Muscle layer of colon (tissue), 2 donors: ENCODE measurements around the gene LAG3.
A peak's percentile ranks its signal among the peaks of the same experiment; 100 is the strongest.
"Not testable (repeated sequence)": the region's sequence is repeated elsewhere in the genome, so short reads cannot be mapped to it uniquely, and the experiment has no call there.

Source experiments
- H3K27ac ChIP-seq: one replicate; pipeline ENCODE4 v1.7.0; 2013; ENCODE audit warnings: low read depth, mild to moderate bottlenecking, low read length, moderate library complexity
- H3K27me3 ChIP-seq, 2 donors: one replicate each; pipeline ENCODE4 v1.7.0; 2013; ENCODE audit warnings: low read length in 2 of 2, mild to moderate bottlenecking in 2 of 2; ENCODE audit not compliant: insufficient read depth in 2 of 2, control insufficient read depth in 1 of 2
- H3K36me3 ChIP-seq: one replicate; pipeline ENCODE4 v1.7.0; 2013; ENCODE audit warnings: mild to moderate bottlenecking, low read length; ENCODE audit not compliant: insufficient read depth
- H3K4me1 ChIP-seq: one replicate; pipeline ENCODE4 v1.7.0; 2013; ENCODE audit warnings: mild to moderate bottlenecking, low read length; ENCODE audit not compliant: insufficient read depth
- H3K4me3 ChIP-seq, 2 donors: one replicate each; pipeline ENCODE4 v1.7.0; 2013; ENCODE audit warnings: low read length in 2 of 2, low read depth in 1 of 2, mild to moderate bottlenecking in 1 of 2, moderate library complexity in 1 of 2
- H3K9ac ChIP-seq: one replicate; pipeline ENCODE4 v1.7.0; 2013; ENCODE audit warnings: low read length
- H3K9me3 ChIP-seq: one replicate; pipeline ENCODE4 v1.7.0; 2013; ENCODE audit warnings: mild to moderate bottlenecking, low read length
- donor health status: abdominal sarcoma.
- donor health status: Adenocarcinoma of cecum.

Gene LAG3

GRCh38 chr12:6772331-6772695 is at the start of gene LAG3:
TSS of gene LAG3 (plus strand) at chr12:6772520. CDS start at chr12:6772853, 333 bp downstream.
- H3K9me3 ChIP-seq, result no peaks in the 10 kb centered on the region
- H3K36me3 ChIP-seq, result peaks cover 14% of the 10 kb centered on the region
- H3K9ac ChIP-seq, result no peak within 1 kb of the TSS
- peaks cover 52% of the 10 kb centered on the region for H3K4me1 ChIP-seq
- peak within 1 kb of the TSS in 1 of 2 donors; percentile 11 for H3K4me3 ChIP-seq
- H3K27me3 ChIP-seq, result no peaks in the 10 kb centered on the region
- peak within 1 kb of the TSS; percentile 57 for H3K27ac ChIP-seq

DNA sequence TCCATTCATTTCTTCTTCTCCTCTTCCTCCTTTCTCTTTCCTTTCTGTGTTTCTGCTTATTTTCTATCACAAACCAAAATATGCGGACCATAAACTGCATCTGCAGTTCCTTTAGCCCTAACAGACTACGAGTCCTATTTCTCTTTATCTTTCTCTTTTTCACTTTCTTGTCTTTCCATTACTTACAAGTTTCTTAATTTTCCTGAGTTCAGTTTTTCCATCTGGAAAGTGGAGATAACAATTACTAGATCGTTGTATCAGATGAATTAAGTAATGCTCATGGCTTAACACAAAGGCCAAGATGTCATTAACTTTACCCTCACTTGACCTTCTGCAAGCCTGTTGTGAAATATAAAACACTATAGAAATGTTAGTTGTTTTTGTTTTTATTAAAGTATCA is 49.5 kb upstream of the LAG3 start:
- Histone ChIP-seq H3K27ac (no peak overlapping the region), H3K4me3 (no peak overlapping the region)

DNA sequence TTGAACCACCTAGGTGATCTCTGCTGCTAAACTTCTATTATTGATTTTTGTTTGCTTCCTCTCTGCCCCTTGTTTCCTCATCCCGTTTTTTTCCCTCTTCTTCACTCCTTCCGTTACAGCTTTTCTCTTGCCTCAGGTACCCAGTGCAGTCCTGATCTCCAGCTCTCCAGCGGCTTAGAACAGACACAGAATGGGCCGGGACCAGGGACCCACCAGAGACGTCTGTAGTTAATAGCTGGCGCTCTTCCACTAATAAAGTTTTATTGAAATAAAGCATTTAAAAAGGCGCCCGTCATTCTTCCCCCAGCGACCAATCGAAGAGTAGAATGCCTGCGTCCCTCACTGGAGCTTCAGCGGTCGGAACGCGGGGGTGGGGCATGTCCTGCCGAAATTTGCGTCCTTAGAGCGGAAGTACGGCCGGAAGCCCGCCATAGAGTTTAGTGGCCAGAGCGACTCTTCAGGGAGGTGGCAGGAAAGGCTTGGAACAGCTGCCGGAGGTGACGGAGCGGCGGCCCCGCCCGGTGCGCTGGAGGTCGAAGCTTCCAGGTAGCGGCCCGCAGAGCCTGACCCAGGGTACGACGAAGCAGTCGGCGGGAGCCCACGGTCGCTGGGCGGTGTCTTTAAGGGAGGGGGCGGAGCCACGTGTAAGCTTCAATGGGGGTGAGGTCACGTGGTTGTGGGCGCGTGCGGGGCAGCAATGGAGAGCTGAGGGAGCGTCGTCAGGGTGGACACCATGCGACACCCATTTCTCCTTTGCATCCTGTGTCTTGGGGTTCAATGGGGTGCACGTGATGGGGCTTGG is 48.5 kb upstream of the LAG3 start, which contains the start of gene COPS7A:
Gene COPS7A (plus strand): TSS at position 440 of the 802 bp plus-strand sequence. CDS start 611 bp downstream, outside the sequence.
- H3K9ac ChIP-seq, result peak within 1 kb of the TSS; percentile 28
- no peaks in the 10 kb centered on the region for H3K9me3 ChIP-seq
- peaks cover 19% of the 10 kb centered on the region for H3K36me3 ChIP-seq
- peaks cover 14% of the 10 kb centered on the region for H3K4me1 ChIP-seq
- no peaks in the 10 kb centered on the region for H3K27me3 ChIP-seq
- peak within 1 kb of the TSS; percentile 52 to 64 for H3K4me3 ChIP-seq
- H3K27ac ChIP-seq, result peak within 1 kb of the TSS; percentile 70

More for the DNA sequence above, 49.5 kb upstream of the LAG3 start:
- no peaks in the 10 kb centered on the region for H3K27me3 ChIP-seq
- peaks cover 14% of the 10 kb centered on the region for H3K4me1 ChIP-seq
- H3K9me3 ChIP-seq, result no peaks in the 10 kb centered on the region
- peaks cover 10% of the 10 kb centered on the region for H3K36me3 ChIP-seq
- no peak overlapping the region for H3K9ac ChIP-seq

GRCh38 chr12:6724409-6724797 is 47.9 kb upstream of the LAG3 start:
- H3K9me3 ChIP-seq, result no peaks in the 10 kb centered on the region
- peak overlapping the region; percentile 62 for H3K27ac ChIP-seq
- H3K4me1 ChIP-seq, result peaks cover 14% of the 10 kb centered on the region
- H3K4me3 ChIP-seq, result peak overlapping the region; percentile 52 to 64
- peaks cover 25% of the 10 kb centered on the region for H3K36me3 ChIP-seq
- H3K27me3 ChIP-seq, result no peaks in the 10 kb centered on the region
- peak overlapping the region; percentile 28 for H3K9ac ChIP-seq

DNA sequence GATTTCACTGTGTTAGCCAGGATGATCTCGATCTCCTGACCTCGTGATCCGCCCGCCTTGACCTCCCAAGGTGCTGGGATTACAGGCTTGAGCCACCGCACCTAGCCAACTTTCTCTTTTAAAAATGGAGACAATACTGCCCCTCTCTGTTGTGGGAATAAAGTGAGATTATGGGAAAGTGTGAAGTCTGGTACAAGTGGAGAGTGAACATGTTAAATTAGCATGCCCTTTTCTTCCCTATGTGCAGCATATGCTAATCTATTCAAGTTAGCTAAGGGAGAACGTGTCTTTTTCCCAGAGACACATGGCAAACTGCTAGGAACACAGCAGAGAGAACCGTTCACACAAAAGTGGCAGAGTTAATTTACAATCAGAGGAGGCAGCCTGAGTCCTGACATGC is 47.0 kb upstream of the LAG3 start:
- peaks cover 35% of the 10 kb centered on the region for H3K36me3 ChIP-seq
- H3K27ac ChIP-seq, result no peak overlapping the region
- H3K9ac ChIP-seq, result no peak overlapping the region
- peaks cover 14% of the 10 kb centered on the region for H3K4me1 ChIP-seq
- no peak overlapping the region for H3K4me3 ChIP-seq
- H3K9me3 ChIP-seq, result no peaks in the 10 kb centered on the region
- H3K27me3 ChIP-seq, result no peaks in the 10 kb centered on the region

GRCh38 chr12:6729186-6729585 is 43.1 kb upstream of the LAG3 start:
- H3K4me3 ChIP-seq, result no peak overlapping the region
- no peaks in the 10 kb centered on the region for H3K9me3 ChIP-seq
- no peaks in the 10 kb centered on the region for H3K27me3 ChIP-seq
- no peak overlapping the region for H3K27ac ChIP-seq
- H3K9ac ChIP-seq, result no peak overlapping the region
- peaks cover 50% of the 10 kb centered on the region for H3K36me3 ChIP-seq
- peaks cover 14% of the 10 kb centered on the region for H3K4me1 ChIP-seq

DNA sequence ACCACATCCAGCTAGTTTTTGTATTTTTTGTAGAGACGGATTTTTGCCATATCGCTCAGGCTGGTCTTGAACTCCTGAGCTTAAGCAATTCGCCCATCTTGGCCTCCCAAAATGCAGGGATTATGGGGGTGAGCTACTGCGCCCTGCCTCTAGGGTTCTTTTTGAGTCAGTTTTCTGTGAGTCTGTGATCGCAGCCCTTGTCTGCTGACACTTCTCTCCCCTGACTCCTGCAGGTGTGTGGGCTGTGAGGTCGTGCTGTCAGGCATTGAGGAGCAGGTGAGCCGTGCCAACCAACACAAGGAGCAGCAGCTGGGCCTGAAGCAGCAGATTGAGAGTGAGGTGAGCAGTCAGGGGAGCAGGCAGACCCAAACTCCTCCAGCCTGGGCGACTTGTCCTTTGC is 42.2 kb upstream of the LAG3 start:
- H3K4me3 ChIP-seq, result no peak overlapping the region
- H3K27ac ChIP-seq, result no peak overlapping the region
- peaks cover 50% of the 10 kb centered on the region for H3K36me3 ChIP-seq
- H3K9me3 ChIP-seq, result no peaks in the 10 kb centered on the region
- H3K9ac ChIP-seq, result no peak overlapping the region
- no peaks in the 10 kb centered on the region for H3K27me3 ChIP-seq
- H3K4me1 ChIP-seq, result peaks cover 5% of the 10 kb centered on the region

DNA sequence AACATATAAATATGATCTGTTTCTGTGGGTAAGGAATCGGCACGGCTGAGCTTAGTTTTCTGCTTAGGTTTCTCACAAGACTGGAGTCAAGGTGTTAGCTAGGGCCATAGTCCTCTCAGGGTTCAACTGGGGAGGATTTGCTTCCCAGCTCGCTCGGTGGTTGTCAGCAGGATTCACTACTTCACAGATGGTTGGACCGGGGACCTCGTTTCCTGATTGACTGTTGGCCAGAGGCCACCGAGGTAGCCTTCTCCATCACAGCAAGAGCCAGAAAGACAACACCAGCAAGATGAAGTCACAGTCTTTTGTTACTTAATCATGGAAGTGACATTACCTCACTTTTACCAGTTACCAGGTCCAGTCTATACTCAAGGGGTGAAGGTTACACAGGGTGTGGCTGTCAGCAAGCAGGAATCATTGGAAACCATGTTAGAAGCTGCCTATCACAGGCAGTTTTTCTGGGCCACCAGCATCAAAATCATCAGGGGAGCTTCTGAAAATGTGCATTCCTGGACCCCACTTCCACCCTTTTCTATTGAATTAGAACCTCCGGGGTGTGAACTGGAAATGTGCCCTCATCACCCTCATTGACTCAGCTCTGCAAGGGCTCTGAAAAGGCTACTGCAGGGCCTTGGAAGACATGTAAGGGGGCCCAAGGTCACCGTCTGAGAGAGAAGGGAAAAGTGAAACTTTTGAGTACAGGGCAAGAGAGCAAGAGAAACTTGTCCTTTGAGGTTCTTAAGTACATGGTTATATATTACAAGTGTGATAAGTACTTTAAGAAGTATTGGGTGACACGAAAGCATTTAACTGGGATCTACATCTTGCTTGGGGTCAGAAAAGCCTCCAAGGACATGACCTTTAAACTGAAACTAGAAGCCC is 37.6 kb upstream of the LAG3 start:
- Histone ChIP-seq H3K36me3 (peaks cover 22% of the 10 kb centered on the region), H3K4me3 (no peak overlapping the region), H3K27ac (no peak overlapping the region), H3K9me3 (no peaks in the 10 kb centered on the region), H3K27me3 (no peaks in the 10 kb centered on the region), H3K9ac (no peak overlapping the region), H3K4me1 (peaks cover 6% of the 10 kb centered on the region)

DNA sequence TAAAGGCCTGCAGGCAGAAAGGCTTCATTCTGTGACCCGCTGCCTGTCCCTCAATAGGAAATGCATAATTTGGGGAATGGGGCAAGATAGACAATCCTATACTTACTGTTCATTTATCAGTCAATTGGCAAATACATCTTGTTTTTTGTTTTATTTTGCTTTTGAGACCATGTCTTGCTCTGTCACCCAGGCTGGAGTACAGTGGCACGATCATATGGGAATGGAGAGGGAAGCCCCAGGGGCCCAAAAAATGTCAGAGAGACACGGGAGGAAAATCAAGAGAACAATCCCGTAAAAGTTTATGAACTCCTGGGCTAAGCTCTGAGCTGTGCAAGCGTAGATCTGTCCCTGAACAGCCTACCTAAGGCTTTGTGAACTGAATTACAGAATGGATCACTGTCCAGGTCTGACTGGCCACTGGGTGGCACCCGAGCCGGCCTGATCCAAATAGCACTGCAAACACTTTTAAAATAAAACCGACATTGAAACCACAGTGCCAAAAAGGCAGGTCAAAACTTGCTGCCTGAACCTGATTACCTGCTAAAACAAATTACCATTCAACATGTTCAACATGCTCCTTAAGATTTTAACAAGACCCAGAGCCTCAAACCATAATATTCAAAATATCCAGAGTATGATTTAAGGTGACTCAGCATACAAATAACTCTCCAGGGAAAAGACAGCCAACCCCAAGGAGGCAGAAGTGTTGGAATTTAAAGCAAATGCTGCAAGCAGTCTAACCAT is 36.7 kb upstream of the LAG3 start:
- H3K27ac ChIP-seq, result peak overlapping the region; percentile 18
- H3K27me3 ChIP-seq, result no peaks in the 10 kb centered on the region
- no peaks in the 10 kb centered on the region for H3K9me3 ChIP-seq
- peaks cover 13% of the 10 kb centered on the region for H3K36me3 ChIP-seq
- H3K4me1 ChIP-seq, result peaks cover 6% of the 10 kb centered on the region
- no peak overlapping the region for H3K4me3 ChIP-seq
- no peak overlapping the region for H3K9ac ChIP-seq

DNA sequence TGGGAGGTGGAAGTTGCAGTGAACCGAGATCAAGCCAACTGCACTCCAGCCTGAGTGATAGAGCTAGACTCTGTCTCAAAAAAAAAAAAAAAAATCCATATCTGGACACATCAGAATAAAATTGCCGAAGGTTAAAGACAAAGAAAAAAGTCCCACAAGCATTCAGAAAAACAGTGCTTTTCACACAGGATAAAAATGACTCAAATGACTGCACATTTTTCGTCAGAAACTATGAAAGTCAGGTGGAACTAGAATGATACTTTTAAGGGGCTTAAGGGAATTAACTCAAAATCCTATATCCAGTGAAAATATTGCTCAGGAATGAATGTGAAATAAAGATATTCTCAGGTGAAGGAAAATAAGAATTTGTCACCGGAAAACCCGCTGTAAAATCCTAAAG is 35.6 kb upstream of the LAG3 start:
- H3K9ac ChIP-seq, result no peak overlapping the region
- no peaks in the 10 kb centered on the region for H3K27me3 ChIP-seq
- no peak overlapping the region for H3K27ac ChIP-seq

DNA sequence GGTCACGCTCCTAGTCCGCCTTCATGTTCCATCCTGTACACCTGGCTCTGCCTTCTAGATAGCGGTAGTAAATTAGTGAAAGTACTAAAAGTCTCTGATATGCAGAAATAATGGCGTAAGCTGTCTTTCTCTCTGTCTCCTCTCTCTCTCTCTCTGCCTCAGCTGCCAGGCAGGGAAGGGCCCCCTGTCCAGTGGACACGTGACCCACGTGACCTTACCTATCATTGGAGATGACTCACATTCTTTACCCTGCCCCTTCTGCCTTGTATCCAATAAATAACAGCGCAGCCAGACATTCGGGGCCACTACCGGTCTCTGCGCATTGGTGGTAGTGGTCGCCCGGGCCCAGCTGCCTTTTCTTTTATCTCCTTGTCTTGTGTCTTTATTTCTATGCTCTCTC is 30.2 kb upstream of the LAG3 start:
- not testable (repeated sequence) for H3K4me1 ChIP-seq, H3K27ac ChIP-seq, H3K27me3 ChIP-seq, H3K9ac ChIP-seq, H3K4me3 ChIP-seq, H3K9me3 ChIP-seq
- H3K36me3 ChIP-seq, result peaks cover 15% of the 10 kb centered on the region

More for the DNA sequence above, 35.6 kb upstream of the LAG3 start:
- no peaks in the 10 kb centered on the region for H3K9me3 ChIP-seq
- peaks cover 6% of the 10 kb centered on the region for H3K4me1 ChIP-seq
- peaks cover 3% of the 10 kb centered on the region for H3K36me3 ChIP-seq
- no peak overlapping the region for H3K4me3 ChIP-seq
